H1 (cell line): ENCODE results near the gene GLO1.

Experiments
- CEBPB ChIP-seq: IDR thresholded peaks from 2 replicates; pipeline ENCODE4 v1.6.1; 2012; ENCODE audit warnings: low read depth, low read length
- CHD2 ChIP-seq: IDR thresholded peaks from 2 replicates; pipeline ENCODE4 v1.6.1; 2012; ENCODE audit warnings: low read length, improper control_type of control experiment
- EGR1 ChIP-seq: IDR thresholded peaks from 2 replicates; pipeline ENCODE4 v1.6.1; 2011; ENCODE audit warnings: low read depth, low read length, borderline replicate concordance
- EP300 ChIP-seq, 2 experiments: IDR thresholded peaks; 1 replicate in 1 of 2; 2 replicates in 1 of 2; pipeline ENCODE4 v1.6.1; 2011 to 2012; ENCODE audit warnings: low read depth in 2 of 2, low read length in 2 of 2, mild to moderate bottlenecking in 2 of 2, borderline replicate concordance in 1 of 2, inconsistent platforms in 1 of 2, moderate library complexity in 1 of 2
- EZH2 ChIP-seq: fragments of 200-600 bp; sonication (generic); IDR thresholded peaks from 2 replicates; pipeline ENCODE4 v1.7.1; 2012; ENCODE audit warnings: low read depth, mild to moderate bottlenecking, moderate library complexity, low read length, inconsistent platforms; ENCODE audit not compliant: severe bottlenecking
- GTF2F1 ChIP-seq: IDR thresholded peaks from 2 replicates; pipeline ENCODE4 v1.6.1; 2012; ENCODE audit warnings: low read depth, low read length, improper control_type of control experiment, borderline replicate concordance
- KDM1A ChIP-seq: fragments of 200-600, 300-600 bp; sonication (generic); IDR thresholded peaks from 2 replicates; pipeline ENCODE4 v1.7.1; 2016; ENCODE audit warnings: mild to moderate bottlenecking, low read length, borderline replicate concordance
- POLR2AphosphoS5 ChIP-seq: IDR thresholded peaks from 2 replicates; pipeline ENCODE4 v1.6.1; 2011; ENCODE audit warnings: low read depth, low read length
- SAP30 ChIP-seq: fragments of 300-600 bp; sonication (generic); IDR thresholded peaks from 2 replicates; pipeline ENCODE4 v1.7.1; 2012; ENCODE audit warnings: low read length, moderate library complexity, mild to moderate bottlenecking, inconsistent platforms; ENCODE audit not compliant: insufficient read depth, insufficient replicate concordance
- SRF ChIP-seq: IDR thresholded peaks from 2 replicates; pipeline ENCODE4 v1.6.1; 2011; ENCODE audit warnings: mild to moderate bottlenecking, low read depth, low read length, moderate library complexity
- TAF1 ChIP-seq: IDR thresholded peaks from 2 replicates; pipeline ENCODE4 v1.6.1; 2011; ENCODE audit warnings: mild to moderate bottlenecking, low read depth, low read length
- TF ChIP-seq, protein P1 (sequence below): IDR thresholded peaks from 2 replicates; pipeline ENCODE4 v1.6.1; 2012; ENCODE audit warnings: low read length, inconsistent platforms
- TF ChIP-seq, protein P2 (sequence below), 3 experiments: IDR thresholded peaks; 1 replicate in 2 of 3; 2 replicates in 1 of 3; pipeline versions ENCODE4 v1.5.1 to v1.6.1; 2011; ENCODE audit warnings: low read length in 3 of 3, mild to moderate bottlenecking in 3 of 3, inconsistent platforms in 2 of 3, low read depth in 1 of 3, moderate library complexity in 1 of 3; ENCODE audit not compliant: insufficient read depth in 1 of 3; ENCODE audit errors: control extremely low read depth in 1 of 3
- TF ChIP-seq, protein P3 (sequence below): IDR thresholded peaks from 2 replicates; pipeline ENCODE4 v1.6.1; 2011; ENCODE audit warnings: low read length, improper control_type of control experiment

DNA sequence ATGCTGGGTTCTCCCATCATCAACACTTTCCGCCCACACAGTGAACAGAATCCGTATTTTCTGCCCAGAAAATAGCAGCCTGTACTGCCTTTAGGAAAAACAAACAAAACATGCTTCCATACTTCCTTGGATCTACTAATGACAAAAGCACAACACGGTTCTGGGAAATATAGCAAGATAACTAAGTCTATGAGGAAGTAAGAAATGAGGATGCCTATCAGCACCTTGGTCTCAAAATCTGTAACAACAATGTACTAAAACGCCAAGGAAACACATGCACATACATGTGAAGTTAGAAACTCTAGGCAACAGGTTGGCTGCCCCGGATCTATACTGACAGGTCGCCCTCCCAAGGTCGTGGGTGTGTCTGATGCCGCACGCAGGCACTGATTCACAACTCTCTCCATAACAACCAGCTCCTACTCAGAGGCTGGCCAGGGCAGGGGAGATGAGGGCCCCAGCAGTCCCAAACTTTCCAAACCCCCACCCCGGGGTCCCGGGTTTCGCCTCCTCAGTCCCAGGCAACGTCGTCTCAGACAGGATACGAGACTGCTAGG is 63.9 kb downstream of the GLO1 start:
- TF ChIP-seq EP300 (IDR thresholded peaks at IDR 0.05; ENCODE audit: borderline replicate concordance in 1 of 2, low read depth in 2 of 2, low read length in 2 of 2) (no peak), KDM1A (no peak), EGR1 (no peak), SAP30 (peak; percentile 71), SRF (no peak), POLR2AphosphoS5 (no peak), CHD2 (no peak), CEBPB (no peak), EZH2 (no peak), GTF2F1 (no peak), TAF1 (no peak)
- TF ChIP-seq, protein P1, sequence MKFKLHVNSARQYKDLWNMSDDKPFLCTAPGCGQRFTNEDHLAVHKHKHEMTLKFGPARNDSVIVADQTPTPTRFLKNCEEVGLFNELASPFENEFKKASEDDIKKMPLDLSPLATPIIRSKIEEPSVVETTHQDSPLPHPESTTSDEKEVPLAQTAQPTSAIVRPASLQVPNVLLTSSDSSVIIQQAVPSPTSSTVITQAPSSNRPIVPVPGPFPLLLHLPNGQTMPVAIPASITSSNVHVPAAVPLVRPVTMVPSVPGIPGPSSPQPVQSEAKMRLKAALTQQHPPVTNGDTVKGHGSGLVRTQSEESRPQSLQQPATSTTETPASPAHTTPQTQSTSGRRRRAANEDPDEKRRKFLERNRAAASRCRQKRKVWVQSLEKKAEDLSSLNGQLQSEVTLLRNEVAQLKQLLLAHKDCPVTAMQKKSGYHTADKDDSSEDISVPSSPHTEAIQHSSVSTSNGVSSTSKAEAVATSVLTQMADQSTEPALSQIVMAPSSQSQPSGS, result no peak
- TF ChIP-seq, protein P2, sequence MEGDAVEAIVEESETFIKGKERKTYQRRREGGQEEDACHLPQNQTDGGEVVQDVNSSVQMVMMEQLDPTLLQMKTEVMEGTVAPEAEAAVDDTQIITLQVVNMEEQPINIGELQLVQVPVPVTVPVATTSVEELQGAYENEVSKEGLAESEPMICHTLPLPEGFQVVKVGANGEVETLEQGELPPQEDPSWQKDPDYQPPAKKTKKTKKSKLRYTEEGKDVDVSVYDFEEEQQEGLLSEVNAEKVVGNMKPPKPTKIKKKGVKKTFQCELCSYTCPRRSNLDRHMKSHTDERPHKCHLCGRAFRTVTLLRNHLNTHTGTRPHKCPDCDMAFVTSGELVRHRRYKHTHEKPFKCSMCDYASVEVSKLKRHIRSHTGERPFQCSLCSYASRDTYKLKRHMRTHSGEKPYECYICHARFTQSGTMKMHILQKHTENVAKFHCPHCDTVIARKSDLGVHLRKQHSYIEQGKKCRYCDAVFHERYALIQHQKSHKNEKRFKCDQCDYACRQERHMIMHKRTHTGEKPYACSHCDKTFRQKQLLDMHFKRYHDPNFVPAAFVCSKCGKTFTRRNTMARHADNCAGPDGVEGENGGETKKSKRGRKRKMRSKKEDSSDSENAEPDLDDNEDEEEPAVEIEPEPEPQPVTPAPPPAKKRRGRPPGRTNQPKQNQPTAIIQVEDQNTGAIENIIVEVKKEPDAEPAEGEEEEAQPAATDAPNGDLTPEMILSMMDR (IDR thresholded peaks at IDR 0.05; ENCODE audit: control extremely low read depth in 1 of 3, insufficient read depth in 1 of 3, low read depth in 1 of 3, low read length in 3 of 3), result no peak
- TF ChIP-seq, protein P3, sequence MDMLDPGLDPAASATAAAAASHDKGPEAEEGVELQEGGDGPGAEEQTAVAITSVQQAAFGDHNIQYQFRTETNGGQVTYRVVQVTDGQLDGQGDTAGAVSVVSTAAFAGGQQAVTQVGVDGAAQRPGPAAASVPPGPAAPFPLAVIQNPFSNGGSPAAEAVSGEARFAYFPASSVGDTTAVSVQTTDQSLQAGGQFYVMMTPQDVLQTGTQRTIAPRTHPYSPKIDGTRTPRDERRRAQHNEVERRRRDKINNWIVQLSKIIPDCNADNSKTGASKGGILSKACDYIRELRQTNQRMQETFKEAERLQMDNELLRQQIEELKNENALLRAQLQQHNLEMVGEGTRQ, result no peak
